Smooth muscle cell of the brain vasculature (primary cell): ENCODE data around the gene ZMYND8.
"Not testable (repeated sequence)": the region's sequence is repeated elsewhere in the genome, so short reads cannot be mapped to it uniquely, and the experiment has no call there.

Experiments used
- DNase-seq: peaks from one replicate; pipeline ENCODE4 v3.0.0-alpha.2; 2012; ENCODE audit warnings: low read depth, low spot score

Gene ZMYND8

DNA sequence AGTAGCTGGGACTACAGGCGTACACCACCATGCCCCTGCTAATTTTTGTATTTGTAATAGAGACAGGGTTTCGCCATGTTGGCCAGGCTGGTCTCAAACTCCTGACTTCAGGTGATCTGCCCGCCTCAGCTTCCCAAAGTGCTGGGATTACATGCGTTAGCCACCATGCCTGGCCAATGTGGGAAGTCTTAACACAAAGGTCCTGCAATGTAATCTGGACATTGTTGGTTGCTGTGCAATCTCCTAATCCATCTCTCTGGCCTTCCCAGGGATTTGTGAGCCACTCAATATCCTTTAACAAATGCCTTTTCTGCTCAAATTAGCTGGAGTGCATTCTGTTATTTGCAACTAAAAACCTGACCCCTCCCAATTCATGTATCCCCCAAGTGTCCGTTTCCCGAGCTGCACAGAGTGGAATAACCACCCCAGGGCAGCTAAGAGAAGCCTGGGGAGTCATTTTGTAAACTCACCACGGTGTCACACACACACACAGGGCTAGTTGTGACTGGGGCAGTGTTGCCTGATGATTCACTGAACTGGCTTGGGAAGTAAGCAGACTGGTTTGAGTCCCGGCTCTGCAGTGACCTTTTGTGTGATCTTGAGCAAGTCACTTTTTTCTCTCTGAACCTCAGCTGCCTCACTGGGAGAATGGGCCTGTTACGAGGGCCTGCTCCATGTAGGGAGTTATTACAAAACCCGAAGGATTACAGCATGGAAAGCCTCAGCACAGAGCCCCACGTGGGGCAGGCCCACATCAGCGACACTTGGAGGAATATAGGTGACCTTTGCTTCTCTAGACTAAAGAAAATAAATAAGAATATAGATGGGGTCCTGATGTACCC, 152.3 kb downstream of the ZMYND8 start:
- no peak for DNase-seq

DNA sequence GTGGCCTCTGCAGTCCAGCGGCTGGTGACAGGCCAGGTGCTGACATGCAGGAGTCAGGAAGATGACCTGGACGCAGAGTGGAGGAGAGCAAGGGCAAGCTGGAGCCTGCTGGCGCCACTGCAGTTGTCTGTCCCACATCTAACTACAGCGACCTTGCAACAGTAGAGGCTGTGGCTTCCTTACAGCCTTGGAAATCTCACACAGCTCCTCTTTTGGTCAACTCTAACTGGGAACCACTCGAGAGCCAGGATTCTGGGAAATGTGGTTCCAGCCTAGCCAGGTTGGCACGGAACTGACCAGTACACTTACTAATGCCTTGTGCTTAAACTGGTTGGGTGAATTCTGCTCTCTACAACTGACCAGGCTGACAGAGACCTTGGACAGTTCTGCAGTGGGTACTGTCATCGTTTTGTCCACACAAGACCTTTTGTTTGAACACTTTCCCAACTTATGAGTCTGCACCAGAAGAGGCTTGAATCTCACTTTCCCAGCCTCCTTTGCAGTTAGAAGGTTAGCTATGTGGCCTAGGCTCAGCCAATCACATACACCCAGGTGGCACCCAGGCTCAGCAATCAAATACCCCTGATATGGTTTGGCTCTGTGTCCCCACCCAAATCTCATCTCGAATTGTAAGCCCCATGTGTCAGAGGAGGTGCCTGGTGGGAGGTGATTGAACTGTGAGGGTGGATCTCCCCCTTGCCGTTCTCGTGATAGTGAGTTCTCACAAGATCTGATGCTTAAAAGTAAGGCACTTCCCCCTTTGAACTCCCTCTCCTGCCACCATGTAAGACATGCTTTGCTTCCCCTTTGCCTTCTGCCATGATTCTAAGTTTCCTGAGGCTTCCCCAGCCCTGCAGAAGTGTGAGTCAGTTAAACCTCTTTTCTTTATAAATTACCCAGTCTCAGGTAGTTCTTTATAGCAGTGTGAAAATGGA, 153.5 kb downstream of the ZMYND8 start:
- no peak for DNase-seq

DNA sequence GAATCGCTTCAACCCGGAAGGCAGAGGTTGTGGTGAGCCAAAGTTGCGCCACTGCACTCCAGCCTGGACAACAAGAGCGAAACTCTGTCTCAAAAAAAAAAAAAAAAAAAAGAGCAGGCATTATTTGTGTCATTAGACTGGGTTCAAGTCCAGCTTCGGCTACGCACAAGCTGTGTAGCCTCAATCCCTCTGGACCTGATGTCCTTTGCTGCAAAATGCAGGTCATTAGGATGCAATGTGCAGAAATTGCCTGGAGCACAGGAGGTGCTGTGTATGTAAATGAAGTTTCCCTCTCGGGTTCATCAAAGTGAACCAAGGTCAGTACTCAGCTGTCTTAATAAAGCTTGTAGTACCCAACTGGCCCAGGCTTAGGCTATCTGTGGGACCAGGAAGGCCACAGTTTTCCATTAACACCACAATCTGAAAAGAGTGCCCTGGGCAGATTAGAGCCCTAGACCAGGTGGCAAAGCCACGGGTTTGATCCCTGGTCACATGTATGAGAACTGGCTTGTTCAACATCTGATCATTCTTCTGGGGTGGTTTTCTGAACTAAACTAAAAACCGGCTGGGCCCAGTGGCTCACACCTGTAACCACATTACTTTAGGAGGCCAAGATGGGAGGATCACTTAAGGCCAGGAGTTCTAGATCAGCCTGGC, 155.3 kb downstream of the ZMYND8 start:
- no peak for DNase-seq

DNA sequence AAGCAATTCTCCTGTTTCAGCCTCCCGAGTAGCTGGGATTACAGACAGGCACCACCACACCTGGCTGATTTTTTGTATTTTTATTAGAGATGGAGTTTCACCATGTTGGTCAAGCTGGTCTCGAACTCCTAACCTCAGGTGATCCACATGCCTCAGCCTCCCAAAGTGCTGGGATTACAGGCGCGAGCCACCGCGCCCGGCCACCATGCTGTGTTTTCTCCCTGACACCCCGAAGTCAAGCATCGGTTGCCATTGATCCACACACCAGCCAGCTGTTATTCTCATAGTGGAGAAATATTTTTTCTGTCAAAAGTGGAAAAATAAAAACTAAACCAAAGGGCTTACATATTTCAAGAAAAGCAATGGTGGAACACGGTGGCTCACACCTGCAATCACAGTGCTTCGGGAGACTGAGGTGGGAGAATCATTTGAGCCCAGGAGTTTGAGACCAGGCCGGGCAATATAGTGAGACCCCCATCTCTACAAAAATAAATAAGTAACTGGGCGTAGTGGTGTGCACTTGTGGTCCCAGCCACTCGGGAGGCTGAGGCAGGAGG, 157.4 kb downstream of the ZMYND8 start:
- DNase-seq, result no peak

DNA sequence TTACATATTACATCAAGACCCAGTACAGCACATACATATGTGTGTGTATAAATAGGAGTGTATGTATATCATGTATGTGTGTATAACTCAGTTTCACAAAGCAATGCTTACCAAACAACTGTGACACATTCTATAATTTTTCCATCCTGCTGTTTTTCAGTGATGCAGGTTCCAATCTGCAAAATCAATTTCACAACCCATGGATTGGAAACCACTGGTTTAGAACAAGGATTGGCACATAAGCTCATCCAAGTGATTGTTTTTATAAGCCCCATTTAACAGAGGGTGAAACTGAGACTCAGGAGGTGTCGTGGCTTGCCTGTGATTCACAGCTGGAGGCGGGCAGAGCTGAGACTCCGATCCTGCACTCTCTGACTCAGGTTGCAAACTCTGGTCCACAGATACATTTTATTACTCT, 158.2 kb downstream of the ZMYND8 start:
- no peak for DNase-seq

DNA sequence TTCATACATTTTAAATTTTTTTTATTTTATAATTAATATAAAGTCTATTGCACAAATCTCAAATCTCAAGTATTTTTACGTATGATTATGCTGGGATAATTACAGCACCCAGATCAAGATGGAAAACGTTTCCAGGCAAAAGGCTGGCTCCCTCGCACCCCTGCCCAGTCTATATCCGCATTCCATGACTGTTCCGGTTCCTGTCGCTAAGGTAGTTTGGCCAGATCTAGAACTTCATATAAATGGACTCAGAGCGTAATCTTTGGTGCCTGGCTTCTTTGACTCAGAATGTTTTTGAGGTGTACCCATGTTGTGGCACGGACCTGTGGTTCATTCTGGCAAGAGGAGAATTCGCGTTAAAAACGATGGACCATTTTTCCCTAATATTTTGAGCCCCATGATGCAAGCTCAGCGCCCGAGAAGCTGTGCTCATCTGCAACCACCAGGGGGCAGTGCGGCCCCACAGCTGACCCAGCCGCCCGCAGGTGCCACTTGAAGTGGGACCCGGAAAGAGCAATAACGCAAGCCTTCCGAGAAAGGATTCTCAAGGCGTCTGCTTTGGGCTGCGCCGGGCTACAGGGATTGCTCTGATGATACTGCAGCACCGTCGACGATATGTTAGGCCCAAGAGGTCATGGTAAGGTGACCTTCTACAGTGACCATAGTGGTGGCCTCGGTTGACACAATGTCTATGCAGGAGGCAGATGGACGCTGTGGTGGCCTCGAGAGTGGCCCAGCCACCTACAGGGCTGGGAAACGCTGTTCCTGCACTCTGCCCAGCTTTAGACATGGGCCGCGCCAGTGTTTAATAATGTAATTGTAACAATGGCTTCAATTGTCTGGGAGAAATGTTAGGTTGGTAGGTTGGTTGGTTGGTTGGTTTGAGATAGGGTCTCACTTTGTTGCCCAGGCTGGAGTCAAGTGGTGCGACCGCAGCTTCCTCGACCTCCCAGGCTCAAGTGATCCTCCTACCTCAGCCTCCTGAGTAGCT, 160.1 kb downstream of the ZMYND8 start:
- no peak for DNase-seq

DNA sequence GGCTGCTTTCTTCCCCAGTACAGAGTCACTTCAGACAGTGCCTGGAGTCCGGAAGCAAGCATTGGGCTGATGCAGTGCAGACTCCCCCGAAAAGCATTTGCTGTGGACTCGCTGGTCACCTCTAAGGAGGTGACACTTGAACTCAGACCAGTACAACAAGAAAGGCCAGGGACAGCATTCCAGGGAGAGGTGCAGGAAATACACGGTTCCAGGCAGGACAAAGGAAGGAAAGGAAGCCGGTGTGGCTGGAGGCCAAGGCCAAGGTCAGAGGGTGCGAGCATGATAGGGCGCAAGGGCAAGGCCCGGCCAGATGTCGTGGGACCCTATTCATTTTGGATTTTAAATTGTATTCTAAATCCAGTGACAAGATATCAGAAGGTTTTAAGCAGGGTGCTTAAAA, 160.9 kb downstream of the ZMYND8 start:
- DNase-seq, result no peak

DNA sequence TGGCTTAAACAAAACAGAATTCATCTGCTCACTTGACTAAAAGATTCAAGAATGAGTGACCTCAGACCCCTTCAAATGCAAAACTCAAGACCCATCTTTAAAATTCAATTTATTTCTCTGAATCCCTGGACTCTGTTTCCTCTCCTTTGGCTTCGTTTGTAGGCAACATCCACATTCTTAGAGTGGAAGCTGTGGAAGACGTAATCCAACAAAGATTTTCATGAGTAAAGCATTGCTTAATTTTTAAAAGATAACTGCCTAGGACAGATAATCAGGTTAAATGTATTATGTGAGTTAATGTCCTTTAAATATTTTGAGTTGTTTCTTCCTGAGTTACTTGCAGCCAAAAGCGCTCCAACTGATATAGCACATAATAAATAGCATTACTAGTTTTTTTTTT, 164.5 kb downstream of the ZMYND8 start:
- no peak for DNase-seq

DNA sequence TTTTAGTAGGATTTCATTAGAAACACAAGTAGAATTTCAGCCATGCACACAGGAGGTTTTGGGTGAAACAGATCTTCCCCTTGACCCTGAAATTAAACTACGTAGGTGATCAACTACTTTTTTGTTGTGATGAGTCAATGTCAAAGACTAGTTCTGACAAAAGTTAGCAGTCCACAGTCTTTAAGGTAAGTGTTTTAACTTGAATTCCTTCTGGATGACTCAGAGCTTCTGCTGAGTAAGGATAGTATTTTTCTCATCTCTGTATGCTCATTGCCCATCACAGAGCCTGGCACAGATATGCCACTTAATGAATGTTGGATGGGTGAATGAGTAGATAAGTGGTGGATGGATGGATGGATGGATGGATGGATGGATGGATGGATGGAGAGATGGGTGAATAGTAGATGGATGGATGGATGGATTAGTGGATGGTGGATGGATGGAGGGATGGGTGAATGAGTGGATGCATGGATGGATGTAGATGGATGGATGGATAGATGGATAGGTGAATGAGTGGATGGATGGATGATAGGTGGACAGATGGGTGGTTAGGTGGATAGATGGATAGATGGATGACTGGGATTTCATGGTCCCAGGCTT, 165.3 kb downstream of the ZMYND8 start:
- no peak for DNase-seq

DNA sequence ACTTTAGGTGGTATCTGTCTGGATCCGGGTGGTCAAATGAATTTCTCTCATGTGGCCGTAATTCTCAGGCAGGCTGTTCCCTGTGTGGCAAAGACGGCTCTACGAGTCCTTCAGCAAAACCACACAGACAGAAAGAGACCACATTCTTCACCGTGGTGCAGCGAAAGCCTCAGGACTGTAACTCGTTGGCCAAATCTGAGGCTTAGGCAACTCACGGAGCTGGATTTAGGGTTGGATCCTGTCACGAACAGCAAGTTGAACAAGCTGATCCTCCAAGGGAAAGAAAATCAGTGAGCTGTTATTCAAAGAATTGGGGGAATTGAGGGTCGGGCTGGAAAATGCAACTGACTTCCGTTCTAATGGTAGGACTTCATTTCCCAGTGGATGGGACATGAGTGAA, 167.4 kb downstream of the ZMYND8 start:
- DNase-seq, result no peak

DNA sequence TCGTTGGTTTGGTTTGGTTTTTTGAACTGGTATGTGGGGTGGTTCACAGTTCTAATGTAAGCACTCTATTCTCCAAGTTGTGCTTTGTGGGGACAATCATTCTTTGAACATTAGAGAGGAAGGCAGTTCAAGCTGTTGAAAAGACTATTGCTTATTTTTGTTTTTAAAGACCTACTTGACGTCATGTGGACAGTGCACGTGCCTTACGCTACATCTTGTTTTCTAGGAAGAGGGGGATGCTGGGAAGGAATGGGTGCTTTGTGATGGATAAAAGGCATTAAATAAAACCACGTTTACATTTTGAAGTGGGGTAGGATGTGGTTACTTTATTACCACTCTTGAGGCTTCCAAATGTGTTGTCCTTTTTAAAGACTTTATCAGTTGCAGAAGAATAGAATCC, 168.0 kb downstream of the ZMYND8 start:
- DNase-seq, result no peak

DNA sequence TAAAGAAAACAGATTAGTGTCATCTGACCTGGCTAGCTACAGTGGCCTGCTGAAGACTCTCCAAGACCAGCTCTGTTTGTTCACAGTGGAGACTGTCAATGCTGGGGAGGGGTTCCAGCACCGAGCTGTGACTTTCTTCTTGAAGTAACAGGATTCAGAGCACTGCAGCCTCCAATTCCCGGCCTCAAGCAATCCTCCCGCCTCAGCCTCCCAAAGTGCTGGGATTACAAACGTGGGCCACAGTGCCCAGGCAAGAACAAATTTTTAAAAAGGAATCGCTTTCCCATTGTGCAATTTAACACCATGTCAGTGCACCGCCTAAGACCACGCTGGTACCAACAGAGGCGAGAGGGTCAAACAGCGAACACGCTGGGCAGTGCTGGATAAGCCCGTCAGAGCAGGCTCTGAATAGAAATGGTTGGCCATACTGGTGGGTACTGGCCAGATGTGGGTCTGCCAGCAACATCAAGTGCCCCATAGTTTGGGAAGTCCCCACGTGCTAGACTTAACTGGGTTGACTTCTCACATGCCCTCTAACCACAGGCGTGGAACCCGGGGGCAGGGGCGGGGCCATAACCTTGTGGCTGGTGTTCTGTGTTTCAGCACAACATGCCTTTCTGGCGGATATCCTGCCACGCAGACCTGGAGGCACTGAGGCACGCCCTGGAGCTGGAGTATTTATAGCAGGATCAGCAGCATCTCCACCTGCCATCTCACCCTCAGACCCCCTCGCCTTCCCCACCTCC, 168.9 kb downstream of the ZMYND8 start:
- DNase-seq, result no peak

DNA sequence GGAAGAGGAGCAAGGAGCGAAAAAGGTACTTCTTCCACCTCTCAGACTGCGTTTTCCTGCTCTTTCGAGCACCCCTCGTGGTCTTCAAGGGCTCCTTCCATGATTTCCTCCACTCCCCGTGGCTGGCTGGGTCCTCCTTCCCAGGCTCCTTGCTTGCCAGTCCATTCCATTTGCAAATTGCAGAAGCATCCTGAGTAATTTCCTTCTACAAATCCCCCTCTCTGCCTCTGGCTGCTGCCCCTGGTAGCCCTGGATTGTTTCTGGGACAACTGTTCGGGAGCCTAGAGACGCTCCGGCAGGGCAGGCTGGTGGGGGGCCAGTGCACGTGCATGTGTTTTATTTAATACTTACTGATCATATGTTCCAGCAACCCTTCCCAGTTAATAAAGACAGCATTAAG, 173.1 kb downstream of the ZMYND8 start:
- DNase-seq, result no peak

DNA sequence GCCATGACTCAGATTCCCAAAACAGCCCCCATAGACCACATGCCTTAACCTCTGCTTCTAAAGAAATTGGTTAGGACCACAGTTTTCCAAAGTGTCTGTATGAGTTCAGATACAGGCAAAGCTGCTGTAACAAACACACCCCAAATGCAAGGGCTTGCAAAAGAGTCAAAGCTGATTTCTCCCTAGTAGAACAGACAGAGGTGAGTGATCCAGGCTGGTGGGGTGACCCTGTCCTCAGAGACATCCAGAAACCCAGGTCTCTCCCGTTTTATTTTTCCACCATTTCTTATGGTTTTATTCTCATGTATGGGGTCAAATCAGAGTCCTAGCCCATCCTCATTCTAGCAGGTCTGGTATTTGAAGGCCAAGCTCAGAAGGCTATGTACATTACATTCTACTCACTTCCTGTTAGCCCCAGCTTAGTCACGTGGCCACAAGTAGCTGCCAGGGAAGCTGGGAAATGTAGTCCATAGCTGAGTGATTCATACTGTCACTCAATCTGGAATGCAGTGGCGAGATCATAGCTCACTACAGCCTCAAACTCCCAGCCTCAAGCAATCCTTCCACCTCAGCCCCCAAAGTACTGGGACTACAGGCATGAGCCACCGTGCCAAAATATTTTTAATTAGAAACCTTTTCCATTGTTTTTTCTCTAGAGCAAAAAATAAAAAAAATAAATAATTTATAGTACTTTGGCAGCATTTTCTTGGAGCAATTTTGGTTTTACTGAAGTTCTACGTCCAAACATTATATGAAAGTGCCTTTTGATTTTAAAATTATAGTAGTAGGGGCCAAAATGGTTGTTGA, 175.2 kb downstream of the ZMYND8 start:
- DNase-seq, result no peak

DNA sequence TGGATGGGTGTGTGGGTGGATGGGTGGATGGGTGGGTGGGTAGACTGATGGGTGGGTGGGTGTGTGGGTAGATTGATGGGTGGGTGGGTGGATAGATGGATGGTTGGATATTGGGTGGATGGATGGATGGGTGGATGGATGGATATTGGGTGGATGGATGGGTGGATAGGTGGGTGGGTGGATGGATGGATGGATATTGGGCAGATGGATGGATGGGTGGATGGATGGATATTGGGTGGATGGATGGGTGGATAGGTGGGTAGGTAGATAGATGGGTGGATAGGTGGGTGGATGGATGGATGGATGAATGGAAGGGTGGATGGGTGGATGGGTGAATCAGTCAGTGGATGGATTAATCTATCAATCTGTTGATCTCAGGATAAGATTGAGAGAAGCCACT, 177.2 kb downstream of the ZMYND8 start:
- DNase-seq, result no peak

DNA sequence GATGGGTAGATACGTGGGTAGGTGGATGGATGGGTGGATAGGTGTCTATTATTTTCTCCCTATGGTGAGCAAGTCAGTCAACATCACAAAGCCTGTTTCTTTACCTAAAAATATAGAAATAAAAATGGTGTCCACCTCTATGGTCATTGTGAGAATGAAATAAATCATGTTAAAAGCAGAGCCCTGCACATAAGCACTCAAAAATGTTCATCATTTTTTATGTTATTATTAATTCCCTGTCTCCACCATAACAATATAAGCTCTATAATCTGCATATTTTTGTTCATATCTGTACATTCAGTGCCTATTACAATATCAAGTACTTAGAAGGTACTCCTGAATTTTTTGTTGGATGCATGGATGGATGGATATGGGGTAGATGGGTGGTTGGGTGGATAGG, 177.6 kb downstream of the ZMYND8 start:
- DNase-seq, result no peak

DNA sequence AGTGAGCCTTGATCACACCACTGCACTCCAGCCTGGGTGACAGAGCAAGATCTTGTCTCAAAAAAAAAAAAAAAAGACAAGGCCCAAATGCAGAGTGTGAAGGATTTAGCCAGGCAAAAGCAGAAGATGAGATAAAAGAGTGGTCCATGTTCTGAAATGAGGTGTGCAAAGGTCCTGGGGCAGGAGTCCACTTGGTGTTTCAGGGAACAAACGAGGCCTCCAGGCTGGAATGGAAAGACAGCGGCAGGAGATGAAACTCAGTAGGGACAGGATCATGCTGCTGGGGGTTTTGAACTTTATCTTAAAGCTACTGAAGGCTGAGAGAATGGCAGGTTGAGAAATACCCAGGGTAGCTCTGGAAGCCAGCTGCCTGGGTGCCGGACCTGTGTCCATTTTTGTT, 178.2 kb downstream of the ZMYND8 start:
- DNase-seq, result no peak

DNA sequence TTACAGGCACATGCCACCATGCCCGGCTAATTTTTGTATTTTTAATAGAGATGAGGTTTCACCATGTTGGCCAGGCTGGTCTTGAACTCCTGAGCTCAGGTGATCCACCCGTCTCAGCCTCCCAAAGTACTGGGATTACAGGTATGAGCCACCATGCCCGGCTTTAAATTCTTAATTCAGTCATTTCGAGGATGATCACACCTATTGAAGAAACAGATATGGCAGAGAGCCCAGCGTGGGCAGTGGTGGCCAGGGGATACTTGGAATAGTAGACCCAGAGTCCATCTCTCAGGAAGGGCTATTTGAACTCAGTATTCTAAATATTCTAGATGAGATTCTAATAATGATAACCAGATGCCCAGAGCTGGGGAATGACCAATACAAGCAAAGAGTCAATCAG, 180.3 kb downstream of the ZMYND8 start:
- DNase-seq, result not testable (repeated sequence)

DNA sequence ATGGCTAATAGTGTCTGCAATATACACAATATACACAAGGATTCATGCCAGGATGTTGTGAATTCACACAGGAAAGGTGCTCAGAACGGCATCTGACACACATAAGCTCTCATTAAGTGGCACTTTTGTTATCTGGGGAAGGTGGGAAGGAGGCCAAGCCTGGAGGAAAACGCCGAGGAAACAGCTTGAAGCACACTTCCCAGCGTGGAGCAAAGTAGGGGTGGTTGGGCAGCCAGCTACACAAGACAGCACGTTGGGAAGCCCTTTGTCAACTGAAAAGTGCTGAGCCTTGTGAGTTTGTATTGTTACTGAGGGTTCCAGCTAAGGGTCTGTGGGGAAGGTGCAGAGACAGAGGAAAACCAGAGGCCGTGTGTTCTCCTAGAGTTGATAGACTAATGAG, 181.0 kb downstream of the ZMYND8 start:
- DNase-seq, result no peak
